Measurements from ENCODE around the gene DOCK11.
"Not testable (repeated sequence)": the region's sequence is repeated elsewhere in the genome, so short reads cannot be mapped to it uniquely, and the experiment has no call there.

DOCK11 gene

DNA sequence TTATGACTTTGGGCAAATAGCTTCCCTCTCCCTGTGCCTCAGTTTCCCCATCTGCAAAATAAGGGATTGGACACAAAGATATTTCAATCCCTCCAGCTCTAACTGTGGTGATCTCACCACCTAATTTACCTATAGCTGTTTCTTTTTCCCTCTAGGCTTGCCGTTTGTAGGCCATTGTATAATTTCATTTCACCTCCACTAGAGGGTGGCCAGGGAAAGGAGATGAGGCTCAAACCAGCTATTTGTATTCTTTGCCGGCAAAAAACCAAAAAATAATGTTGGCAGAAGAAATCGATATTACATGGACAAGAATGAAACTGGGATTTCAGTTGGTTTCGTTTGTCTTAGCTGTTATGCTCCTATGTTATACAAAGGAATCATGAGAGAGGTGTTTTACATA is 36.1 kb upstream of the DOCK11 start:
- peak; percentile 5 to 21 for DNase-seq (ENCODE audit: low read depth in 1 of 2, low spot score in 1 of 2)
- H3K27me3 ChIP-seq (ENCODE audit: insufficient read depth, poor library complexity, severe bottlenecking): no peaks in the 10 kb centered on the region
- TF ChIP-seq, protein P1, sequence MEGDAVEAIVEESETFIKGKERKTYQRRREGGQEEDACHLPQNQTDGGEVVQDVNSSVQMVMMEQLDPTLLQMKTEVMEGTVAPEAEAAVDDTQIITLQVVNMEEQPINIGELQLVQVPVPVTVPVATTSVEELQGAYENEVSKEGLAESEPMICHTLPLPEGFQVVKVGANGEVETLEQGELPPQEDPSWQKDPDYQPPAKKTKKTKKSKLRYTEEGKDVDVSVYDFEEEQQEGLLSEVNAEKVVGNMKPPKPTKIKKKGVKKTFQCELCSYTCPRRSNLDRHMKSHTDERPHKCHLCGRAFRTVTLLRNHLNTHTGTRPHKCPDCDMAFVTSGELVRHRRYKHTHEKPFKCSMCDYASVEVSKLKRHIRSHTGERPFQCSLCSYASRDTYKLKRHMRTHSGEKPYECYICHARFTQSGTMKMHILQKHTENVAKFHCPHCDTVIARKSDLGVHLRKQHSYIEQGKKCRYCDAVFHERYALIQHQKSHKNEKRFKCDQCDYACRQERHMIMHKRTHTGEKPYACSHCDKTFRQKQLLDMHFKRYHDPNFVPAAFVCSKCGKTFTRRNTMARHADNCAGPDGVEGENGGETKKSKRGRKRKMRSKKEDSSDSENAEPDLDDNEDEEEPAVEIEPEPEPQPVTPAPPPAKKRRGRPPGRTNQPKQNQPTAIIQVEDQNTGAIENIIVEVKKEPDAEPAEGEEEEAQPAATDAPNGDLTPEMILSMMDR (IDR thresholded peaks at IDR 0.05; ENCODE audit: insufficient read depth, low read length): peak; percentile 13
- no peak for TF ChIP-seq GABPA (IDR thresholded peaks at IDR 0.05; ENCODE audit: low read depth)

DNA sequence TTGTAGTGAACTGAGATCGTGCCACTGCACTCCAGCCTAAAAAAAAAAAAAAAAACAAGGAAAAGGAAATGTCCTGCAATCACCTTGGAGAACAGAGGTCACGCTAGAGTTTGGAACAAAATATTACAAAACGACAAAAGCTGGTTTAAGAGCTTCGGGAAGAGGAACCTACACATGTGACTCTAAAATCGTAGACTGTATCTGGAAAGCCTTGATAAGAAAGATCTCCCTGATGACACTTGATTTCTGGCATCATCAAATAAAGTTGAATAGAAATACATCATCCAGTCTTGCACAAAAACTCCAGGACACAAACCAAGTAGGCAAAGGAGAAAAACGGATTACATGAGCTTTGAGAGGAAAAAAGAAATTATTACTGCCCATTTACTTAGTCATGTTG is 31.1 kb upstream of the DOCK11 start:
- TF ChIP-seq GABPA (IDR thresholded peaks at IDR 0.05; ENCODE audit: low read depth): no peak
- TF ChIP-seq, protein P2, sequence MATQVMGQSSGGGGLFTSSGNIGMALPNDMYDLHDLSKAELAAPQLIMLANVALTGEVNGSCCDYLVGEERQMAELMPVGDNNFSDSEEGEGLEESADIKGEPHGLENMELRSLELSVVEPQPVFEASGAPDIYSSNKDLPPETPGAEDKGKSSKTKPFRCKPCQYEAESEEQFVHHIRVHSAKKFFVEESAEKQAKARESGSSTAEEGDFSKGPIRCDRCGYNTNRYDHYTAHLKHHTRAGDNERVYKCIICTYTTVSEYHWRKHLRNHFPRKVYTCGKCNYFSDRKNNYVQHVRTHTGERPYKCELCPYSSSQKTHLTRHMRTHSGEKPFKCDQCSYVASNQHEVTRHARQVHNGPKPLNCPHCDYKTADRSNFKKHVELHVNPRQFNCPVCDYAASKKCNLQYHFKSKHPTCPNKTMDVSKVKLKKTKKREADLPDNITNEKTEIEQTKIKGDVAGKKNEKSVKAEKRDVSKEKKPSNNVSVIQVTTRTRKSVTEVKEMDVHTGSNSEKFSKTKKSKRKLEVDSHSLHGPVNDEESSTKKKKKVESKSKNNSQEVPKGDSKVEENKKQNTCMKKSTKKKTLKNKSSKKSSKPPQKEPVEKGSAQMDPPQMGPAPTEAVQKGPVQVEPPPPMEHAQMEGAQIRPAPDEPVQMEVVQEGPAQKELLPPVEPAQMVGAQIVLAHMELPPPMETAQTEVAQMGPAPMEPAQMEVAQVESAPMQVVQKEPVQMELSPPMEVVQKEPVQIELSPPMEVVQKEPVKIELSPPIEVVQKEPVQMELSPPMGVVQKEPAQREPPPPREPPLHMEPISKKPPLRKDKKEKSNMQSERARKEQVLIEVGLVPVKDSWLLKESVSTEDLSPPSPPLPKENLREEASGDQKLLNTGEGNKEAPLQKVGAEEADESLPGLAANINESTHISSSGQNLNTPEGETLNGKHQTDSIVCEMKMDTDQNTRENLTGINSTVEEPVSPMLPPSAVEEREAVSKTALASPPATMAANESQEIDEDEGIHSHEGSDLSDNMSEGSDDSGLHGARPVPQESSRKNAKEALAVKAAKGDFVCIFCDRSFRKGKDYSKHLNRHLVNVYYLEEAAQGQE (IDR thresholded peaks at IDR 0.05; ENCODE audit: insufficient replicate concordance, low read depth): no peak
- TF ChIP-seq, protein P1 (IDR thresholded peaks at IDR 0.05; ENCODE audit: insufficient read depth, low read length): no peak
- peak; percentile 2 to 37 for DNase-seq (ENCODE audit: low read depth in 1 of 2, low spot score in 1 of 2)
- H3K27me3 ChIP-seq (ENCODE audit: insufficient read depth, poor library complexity, severe bottlenecking): no peaks in the 10 kb centered on the region
- H3K27ac ChIP-seq (replicated peaks): no peak overlapping the region
- no peak overlapping the region for H3K4me3 ChIP-seq (replicated peaks; ENCODE audit: insufficient read depth, low read length)

More for the DNA sequence above, 36.1 kb upstream of the DOCK11 start:
- Histone ChIP-seq H3K4me3 (replicated peaks; ENCODE audit: insufficient read depth, low read length) (no peak overlapping the region), H3K27ac (replicated peaks) (no peak overlapping the region)

DNA sequence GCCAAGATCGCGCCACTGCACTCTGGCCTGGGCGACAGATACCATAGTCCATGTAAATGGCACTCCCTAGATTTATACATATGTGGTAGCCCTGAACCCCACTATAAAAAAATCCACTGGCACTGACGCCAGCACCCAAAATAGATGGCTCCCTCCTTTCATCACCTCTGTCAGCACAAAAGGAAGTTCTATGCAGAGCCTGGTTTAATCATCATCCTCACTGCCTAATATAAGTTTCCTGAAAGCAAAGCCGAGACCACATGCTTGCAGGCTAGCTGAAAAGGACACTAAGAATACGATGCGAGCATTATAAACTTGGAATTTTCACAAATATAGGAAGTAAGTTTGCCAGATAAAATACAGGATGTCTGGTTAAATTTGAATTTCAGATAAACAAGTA is 27.5 kb upstream of the DOCK11 start:
- Histone ChIP-seq H3K27ac (replicated peaks) (no peak overlapping the region), H3K27me3 (ENCODE audit: insufficient read depth, poor library complexity, severe bottlenecking) (no peaks in the 10 kb centered on the region), H3K4me3 (replicated peaks; ENCODE audit: insufficient read depth, low read length) (no peak overlapping the region)
- DNase-seq (ENCODE audit: low read depth in 1 of 2, low spot score in 1 of 2): no peak
- TF ChIP-seq GABPA (IDR thresholded peaks at IDR 0.05; ENCODE audit: low read depth): no peak
- TF ChIP-seq, protein P2 (IDR thresholded peaks at IDR 0.05; ENCODE audit: insufficient replicate concordance, low read depth): no peak
- TF ChIP-seq SPI1 (IDR thresholded peaks at IDR 0.05; ENCODE audit: borderline replicate concordance, low read depth): no peak
- TF ChIP-seq, protein P1 (IDR thresholded peaks at IDR 0.05; ENCODE audit: insufficient read depth, low read length): no peak
- TF ChIP-seq POLR2AphosphoS5 (IDR thresholded peaks at IDR 0.05; ENCODE audit: low read depth): no peak

DNA sequence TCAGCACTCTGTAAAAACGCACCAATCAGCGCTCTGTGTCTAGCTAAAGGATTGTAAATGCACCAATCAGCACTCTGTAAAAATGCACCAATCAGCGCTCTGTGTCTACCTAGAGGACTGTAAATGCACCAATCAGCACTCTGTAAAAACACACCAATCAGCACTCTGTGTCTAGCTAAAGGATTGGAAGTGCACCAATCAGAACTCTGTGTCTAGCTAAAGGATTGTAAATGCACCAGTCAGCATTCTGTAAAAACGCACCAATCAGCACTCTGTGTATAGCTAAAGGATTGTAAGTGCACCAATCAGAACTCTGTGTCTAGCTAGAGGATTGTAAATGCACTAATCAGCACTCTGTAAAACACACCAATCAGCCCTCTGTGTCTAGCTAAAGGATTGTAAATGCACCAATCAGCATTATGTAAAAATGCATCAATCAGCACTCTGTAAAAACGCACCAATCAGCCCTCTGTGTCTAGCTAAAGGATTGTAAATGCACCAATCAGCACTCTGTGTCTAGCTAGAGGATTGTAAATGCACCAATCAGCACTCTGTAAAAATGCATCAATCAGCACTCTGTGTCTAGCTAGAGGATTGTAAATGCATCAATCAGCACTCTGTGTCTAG is 24.8 kb upstream of the DOCK11 start:
- not testable (repeated sequence) for H3K27me3 ChIP-seq (ENCODE audit: insufficient read depth, poor library complexity, severe bottlenecking); H3K27ac ChIP-seq (replicated peaks); DNase-seq (ENCODE audit: low read depth in 1 of 2, low spot score in 1 of 2); H3K4me3 ChIP-seq (replicated peaks; ENCODE audit: insufficient read depth, low read length)
